IPS-20b (cell line): Measurements from ENCODE around the gene TST.

Source experiments
- H3K27ac ChIP-seq: one replicate; pipeline ENCODE4 v1.5.1; 2013; ENCODE audit warnings: low read length
- H3K27me3 ChIP-seq: 2 replicates; pipeline ENCODE4 v1.6.1; 2013; ENCODE audit warnings: mild to moderate bottlenecking, low read length, inconsistent platforms; ENCODE audit not compliant: insufficient read depth
- H3K36me3 ChIP-seq: 2 replicates; pipeline ENCODE4 v1.6.1; 2013; ENCODE audit warnings: low read depth, mild to moderate bottlenecking, inconsistent platforms, low read length, moderate library complexity; ENCODE audit not compliant: insufficient read depth
- H3K4me1 ChIP-seq: 2 replicates; pipeline ENCODE4 v1.6.1; 2013; ENCODE audit warnings: mild to moderate bottlenecking, control low read depth, inconsistent platforms, low read length, moderate library complexity; ENCODE audit not compliant: insufficient read depth
- H3K4me3 ChIP-seq: 2 replicates; pipeline ENCODE4 v1.5.1; 2013; ENCODE audit warnings: mild to moderate bottlenecking, low read length, inconsistent platforms
- H3K9ac ChIP-seq: 2 replicates; pipeline ENCODE4 v1.6.1; 2013; ENCODE audit warnings: low read depth, mild to moderate bottlenecking, inconsistent platforms, low read length, moderate library complexity
- H3K9me3 ChIP-seq: 2 replicates; pipeline ENCODE4 v1.6.1; 2013; ENCODE audit warnings: mild to moderate bottlenecking, low read depth, low read length, inconsistent platforms; ENCODE audit not compliant: insufficient read depth

The TST gene

GRCh38 chr22:36968249-36968964, 50.8 kb downstream of the TST start:
- Histone ChIP-seq H3K27me3 (no peaks in the 10 kb centered on the region; the same call in 1 of the 2 replicates), H3K4me1 (no peaks in the 10 kb centered on the region), H3K9me3 (no peaks in the 10 kb centered on the region), H3K4me3 (no peak overlapping the region), H3K27ac (no peak overlapping the region), H3K36me3 (no peaks in the 10 kb centered on the region), H3K9ac (no peak overlapping the region)

- no peak overlapping the region for H3K27ac ChIP-seq
- no peak overlapping the region for H3K4me3 ChIP-seq
- H3K9ac ChIP-seq, result no peak overlapping the region
- no peaks in the 10 kb centered on the region for H3K27me3 ChIP-seq
- no peaks in the 10 kb centered on the region for H3K9me3 ChIP-seq
- peaks cover under 1% of the 10 kb centered on the region; the same call in 1 of the 2 replicates for H3K4me1 ChIP-seq
- H3K36me3 ChIP-seq, result no peaks in the 10 kb centered on the region
Observed at GRCh38 chr22:36966851-36967540, 52.3 kb downstream of the TST start.

DNA sequence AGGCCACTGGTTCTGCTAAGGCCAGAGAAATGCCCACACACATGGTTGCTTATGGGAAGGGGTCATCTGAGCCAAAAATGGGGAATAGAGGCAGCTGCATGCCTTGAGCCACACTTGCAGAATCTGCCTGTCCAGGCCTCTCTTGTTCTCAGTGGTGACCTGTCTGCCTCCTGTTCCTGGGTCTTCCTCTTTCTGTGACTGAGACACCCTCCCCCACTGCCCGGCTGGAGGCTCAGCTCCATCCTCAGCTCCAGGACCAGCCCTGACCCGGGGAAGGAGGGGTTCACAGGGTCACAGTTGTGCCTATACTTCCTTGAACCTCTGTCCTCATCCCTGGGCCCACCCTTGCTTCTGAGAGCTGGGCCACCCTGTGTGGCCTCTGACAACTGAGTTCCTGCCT, 53.6 kb downstream of the TST start:
- no peaks in the 10 kb centered on the region for H3K27me3 ChIP-seq

DNA sequence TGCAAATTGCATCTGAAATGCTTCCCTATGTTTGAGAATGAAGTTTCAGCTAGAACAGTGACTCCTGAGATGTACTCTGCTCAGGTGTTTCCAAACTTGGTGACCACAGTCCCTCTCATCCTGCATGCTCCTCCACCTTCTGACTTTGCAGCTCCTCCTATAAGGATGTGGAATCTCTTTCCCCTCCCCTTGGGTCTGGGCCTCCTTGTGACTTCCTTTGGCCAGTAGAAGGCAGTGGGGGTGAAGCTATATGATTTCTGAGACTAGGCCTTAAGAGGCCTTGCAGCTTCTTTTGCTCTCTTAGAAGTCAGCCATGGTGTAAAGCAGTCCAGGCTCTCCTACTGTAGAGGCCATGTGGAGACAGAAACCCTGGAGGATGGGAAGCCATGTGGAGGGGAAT, 55.1 kb downstream of the TST start:
- no peaks in the 10 kb centered on the region for H3K27me3 ChIP-seq
- H3K9me3 ChIP-seq, result no peaks in the 10 kb centered on the region
- no peaks in the 10 kb centered on the region for H3K36me3 ChIP-seq
- no peak overlapping the region for H3K27ac ChIP-seq
- no peak overlapping the region for H3K9ac ChIP-seq
- H3K4me3 ChIP-seq, result no peak overlapping the region
- H3K4me1 ChIP-seq, result peaks cover 4% of the 10 kb centered on the region

More for the DNA sequence above, 53.6 kb downstream of the TST start:
- no peak overlapping the region for H3K9ac ChIP-seq
- H3K4me3 ChIP-seq, result no peak overlapping the region
- H3K9me3 ChIP-seq, result no peaks in the 10 kb centered on the region
- H3K27ac ChIP-seq, result no peak overlapping the region
- H3K4me1 ChIP-seq, result peaks cover 4% of the 10 kb centered on the region
- no peaks in the 10 kb centered on the region for H3K36me3 ChIP-seq

GRCh38 chr22:36963302-36963701, 55.9 kb downstream of the TST start:
- H3K4me1 ChIP-seq, result peaks cover 4% of the 10 kb centered on the region
- H3K9ac ChIP-seq, result no peak overlapping the region
- H3K27ac ChIP-seq, result no peak overlapping the region
- no peaks in the 10 kb centered on the region for H3K36me3 ChIP-seq
- H3K9me3 ChIP-seq, result no peaks in the 10 kb centered on the region
- H3K27me3 ChIP-seq, result no peaks in the 10 kb centered on the region
- H3K4me3 ChIP-seq, result no peak overlapping the region

DNA sequence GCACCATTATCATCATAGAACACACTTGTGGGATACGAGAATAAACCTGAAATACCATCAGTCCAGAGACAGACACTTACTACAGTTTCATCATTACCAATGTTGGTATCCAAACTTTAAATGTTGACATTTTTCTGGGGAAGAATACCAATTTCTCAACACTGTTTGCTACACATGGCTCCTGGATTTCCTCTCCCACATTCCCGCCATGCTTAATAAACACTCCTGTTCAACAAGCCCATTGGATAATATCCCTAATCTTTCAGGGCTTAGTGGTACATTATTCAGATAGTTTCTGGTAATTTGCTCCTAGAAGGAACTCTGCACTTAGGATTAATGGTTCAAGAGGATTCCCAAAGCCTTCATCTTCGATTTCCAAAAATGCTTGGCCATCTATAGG, 57.6 kb downstream of the TST start:
- Histone ChIP-seq H3K36me3 (no peaks in the 10 kb centered on the region), H3K9ac (no peak overlapping the region), H3K4me3 (no peak overlapping the region), H3K27me3 (no peaks in the 10 kb centered on the region), H3K4me1 (peaks cover 4% of the 10 kb centered on the region), H3K27ac (no peak overlapping the region), H3K9me3 (no peaks in the 10 kb centered on the region)
